HUDEP-2 (cell line): ENCODE data around the gene HOXA9.

Source experiments
- DNase-seq, 76 experiments: peaks; one replicate each; lab custom pipeline; 2025; ENCODE audit not compliant: unreplicated experiment in 76 of 76; lab: John Stamatoyannopoulos, UW

Gene HOXA9

DNA sequence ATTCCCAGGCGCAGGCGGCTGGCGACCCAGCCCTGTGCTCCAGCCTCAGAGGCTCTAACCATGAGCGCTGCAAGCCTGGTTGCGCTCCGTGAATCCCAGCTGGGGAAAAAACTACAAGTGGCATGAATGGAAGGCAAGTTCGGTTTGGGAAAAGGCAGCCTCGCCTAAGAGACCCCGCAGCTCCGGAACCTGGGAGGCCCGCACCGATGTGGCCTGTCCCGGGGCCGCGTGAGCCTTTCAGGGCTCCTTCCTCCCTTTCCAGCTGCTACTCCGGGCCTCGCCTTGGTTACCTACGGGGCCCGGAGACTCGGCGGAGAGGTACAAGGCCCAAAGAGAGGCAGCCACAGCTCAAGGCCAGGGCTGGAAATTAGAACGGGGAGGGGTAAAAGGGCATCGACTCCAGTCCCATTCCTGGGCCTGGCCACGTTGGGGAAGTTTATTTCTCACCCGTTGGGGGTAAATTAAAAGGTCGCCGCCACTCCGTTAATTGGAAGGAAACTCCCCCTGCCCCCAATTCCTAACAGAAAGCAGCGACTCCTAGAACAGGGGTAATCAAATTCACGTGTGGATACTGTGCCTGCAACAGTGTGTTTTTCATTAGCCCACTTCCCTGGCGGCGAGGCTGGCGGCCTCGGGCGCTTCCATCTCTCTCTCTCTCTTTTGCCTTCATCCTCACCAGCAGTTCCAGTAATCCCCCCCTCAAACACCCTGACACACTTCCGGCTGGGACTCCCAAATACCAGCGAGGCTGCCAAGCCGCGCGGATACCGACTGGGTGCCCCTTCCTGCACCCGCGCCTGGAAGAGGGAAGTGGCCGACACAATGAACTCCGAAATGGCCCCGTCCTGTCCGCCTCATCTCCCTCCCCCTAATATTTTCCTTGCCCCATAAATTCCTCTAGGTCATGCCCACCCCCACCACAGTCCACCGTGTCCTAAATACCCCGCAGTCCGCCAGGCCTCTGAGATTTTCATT is 1.5 kb upstream of the HOXA9 start:
- DNase-seq: no peak

DNA sequence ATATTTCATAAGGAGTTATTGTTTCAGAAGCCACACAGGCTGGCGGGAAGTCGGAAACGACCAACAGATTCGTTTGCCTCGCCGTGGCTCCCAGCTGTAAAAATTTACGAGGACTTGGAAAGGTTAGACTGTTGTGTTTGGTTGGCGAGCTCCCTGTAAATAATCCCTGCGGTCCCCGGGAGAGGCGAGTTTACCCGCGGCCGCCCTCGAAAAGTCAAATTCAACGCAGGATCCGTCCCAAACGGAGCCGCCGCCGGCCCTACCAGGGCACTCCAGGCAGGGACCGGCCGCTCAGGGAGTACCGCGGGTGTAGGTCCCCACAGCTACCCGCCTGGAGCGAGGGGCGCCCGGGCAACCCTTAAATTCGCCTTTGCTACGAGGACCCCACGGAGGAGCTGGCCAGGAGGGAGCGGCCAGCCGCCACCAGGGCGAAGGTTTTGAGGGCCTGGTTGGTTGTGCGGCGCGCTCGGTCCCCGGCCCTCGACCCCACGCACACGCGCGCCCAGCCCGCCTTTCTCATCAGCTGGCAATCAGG is 726 bp upstream of the HOXA9 start:
- DNase-seq: no peak

DNA sequence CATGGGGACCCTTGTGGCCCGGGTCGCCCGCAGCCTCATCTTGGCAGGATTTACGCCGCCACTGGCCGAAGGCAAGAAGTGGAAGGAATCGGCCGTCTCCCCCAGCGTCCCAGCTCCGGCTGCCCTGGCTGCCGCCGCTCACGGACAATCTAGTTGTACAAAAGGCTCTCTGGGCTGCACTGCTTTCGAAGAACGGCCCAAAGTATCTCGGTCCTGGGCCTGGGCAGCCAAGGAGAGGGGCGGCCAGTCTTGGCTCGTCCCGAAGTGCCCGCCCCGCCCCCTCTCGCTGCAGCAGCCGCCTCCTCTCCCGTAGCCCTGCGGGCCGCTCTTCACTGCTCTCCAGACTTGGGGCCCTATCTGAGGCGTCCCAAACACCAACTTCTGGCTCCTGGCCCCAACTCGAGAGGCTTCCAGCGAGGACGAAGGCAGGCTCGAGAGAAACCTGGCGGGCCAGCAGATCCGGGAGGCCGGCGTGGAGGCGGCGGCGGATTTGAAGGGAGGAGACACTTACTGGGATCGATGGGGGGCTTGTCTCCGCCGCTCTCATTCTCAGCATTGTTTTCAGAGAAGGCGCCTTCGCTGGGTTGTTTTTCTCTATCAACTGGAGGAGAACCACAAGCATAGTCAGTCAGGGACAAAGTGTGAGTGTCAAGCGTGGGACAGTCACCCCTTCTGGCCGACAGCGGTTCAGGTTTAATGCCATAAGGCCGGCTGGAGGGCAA is 809 bp downstream of the HOXA9 start:
- DNase-seq: peak in 1 of 76 experiments; percentile 16

DNA sequence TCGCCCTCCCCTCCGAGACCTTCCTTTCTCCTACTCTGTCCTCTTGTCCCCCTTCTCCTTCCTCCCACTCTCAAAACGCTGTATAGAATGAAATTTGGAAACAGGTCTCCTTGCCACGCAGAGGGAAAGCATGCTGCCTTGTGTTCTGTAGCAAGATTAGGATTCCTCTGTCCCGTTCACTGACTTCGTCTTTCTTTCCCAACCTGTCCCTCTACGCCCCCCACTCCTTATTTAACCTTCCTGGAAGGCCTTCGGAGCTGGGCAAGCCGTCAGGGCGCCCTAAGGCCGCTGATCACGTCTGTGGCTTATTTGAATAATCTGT is 1.3 kb downstream of the HOXA9 start:
- DNase-seq: no peak

DNA sequence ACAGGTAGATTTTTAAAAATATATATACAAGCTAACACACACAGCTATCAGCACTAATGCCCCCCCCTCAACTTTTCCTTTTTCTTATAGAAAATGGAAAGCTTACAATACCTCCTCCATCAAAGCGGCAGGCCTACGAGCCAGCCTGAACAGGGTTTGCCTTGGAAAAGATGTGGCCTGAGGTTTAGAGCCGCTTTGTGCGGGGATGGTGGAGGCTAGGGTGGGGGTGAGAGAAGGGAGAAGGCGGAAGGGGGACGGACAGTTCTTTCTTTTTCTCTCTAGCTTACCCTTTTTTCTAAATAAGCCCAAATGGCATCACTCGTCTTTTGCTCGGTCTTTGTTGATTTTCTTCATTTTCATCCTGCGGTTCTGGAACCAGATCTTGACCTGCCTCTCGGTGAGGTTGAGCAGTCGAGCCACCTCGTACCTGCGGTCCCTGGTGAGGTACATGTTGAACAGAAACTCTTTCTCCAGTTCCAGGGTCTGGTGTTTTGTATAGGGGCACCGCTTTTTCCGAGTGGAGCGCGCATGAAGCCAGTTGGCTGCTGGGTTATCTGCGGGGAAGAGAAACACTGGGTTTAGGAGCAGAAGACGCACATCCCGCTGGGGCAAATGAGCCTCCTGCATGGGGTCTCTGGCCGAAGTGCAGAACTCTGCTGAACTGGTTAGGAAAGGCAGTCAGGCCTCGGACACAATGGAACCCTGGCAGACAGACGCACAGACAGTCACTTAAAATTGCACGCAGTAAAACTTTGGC is 1.9 kb downstream of the HOXA9 start:
- DNase-seq: no peak

DNA sequence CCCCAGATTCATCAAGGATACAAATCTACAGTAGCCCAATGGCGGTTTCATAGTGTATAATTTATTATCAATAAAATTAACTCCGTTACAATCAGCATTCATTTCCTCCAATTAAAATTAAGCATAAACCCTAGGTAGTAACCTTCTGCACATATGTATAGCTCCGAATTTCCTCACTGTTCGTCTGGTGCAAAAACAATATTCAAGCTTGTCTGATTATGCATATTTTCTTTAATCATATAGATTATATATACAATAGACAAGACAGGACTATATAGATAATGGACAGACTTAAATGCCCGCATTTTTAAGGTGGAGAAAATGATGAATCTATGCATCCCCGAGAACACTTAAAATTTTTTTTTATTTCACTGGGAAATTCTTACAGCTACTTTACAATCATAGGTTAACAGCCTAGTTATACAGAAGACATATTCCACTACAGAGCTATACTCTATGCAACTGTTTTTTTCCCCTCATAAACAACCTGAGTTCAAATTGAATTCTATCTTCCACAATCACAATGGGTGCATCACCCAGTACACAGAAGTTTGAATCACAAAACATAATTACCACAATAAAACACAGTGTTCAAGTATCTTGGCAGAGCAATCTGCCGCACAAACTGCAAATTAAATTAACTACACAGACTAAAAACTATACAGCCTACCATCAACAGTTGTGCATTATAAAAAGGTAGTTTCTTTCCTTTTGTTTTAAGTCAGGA is 2.6 kb downstream of the HOXA9 start:
- DNase-seq: no peak

DNA sequence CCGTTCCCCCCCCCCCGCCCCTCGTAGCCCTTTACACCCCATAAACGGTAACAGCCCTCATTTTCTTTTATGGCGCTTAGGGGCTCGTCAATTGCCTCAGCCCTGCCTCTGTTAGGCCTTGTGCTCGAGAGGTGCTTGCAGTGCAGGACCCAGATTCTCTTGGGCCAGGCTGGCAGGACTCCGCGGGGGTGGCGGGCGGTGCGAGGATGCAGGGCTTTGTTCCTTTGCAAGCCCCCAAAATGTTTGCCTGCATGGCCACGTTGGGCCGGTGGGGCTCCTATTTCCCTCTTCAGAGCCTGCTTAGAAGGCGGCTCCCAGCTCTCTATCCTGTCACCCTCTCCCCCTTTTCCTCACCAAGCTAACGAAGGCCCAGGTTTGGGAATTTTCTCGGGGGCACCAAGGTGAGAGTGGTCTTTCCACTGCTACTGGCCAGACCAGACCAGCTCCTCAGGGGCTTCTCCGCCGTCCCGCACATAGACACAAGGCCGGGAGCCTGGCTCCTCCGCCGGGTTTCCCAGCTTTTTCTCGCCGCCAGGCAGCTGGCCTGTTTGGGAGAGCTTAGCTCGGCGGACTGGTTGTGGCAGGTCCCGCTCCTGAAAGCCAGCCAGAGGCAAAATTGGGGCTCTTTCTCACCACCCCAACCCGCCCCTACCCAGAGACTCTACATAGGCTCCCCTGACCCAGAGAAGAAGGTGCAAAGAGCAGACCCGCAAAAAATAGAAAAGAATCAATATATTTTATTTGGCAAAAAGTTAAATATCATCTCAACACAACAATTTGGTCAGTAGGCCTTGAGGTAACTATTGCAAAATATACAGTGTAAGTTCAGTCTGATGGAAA is 3.4 kb downstream of the HOXA9 start:
- no peak for DNase-seq

DNA sequence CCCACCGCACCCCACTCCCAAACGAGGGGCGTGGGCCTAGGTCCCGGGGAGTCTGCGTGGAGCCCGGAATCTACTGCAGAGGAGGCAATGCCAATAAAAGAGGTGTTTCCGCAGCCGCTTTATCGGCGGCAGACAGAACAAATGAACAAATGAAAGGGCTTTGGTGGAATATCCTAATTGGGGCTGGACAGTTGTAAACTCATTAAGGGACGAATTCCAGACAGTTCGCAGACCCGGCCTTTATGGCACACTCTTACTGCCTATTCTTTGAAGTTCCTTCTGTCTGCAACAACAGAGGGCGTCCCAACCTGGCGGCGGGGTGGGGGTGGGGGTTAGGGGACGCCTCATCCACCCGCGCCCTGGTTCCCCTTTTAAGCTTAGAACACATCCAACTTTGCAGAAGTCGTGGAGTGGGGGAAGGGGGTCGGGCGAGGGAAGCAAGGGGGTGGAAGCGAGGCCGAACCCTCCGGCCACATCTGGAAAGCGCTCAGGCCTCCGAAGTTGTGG is 4.1 kb downstream of the HOXA9 start:
- DNase-seq: no peak

DNA sequence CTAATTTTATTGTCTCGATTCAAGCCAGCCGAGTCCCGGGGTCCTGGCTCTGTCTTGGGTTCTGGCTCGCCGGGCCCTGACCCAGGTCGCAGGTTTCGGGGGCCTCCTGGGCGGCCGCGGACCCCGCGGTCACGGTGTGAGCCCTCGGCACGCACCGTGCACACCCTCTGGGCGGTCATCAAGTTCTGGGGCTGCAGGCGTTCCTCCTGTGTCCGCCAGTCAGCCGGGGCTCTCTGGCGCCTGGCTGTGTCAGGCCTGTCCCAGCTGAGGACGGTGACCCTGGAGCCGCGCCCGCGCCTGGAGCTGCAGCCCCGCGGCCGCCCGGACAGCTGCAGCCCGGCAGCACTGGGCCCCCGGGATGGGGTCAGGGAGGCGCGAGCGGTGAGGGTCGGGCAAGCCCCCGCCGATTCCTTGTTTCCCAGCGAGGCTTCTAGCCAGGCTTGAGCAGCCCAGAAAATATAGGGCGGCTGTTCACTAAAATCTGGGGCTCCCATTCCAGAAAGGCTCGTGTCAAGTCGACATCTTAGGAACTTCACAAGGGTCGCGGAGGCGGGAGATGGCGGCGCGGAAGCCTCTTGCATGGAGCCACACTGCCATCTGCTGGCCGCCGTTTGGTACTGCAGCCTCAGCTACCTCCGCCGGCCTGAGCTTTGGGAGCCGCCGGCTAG is 4.7 kb downstream of the HOXA9 start:
- peak in 66 of 76 experiments; percentile 10 to 84 (median 57) for DNase-seq

DNA sequence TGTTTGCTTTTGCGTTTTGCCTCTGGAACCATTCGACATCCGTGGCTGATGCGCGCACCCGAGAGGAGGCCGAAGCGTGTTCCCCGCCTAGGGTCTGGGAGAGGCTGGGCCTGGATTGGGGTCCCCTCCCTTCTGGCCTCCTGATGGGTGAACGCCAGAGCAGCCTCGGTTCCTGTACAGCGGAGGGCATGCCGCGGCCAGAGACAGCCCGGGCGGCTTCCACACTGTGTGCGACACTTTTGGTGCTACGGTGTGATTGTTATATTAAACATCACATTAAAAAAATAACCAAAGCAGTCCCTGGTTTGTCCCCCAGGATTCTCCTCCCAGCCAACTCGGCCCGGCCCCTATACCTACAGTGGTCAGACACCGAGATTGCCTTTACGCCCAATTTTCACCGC is 5.2 kb downstream of the HOXA9 start:
- DNase-seq: no peak

DNA sequence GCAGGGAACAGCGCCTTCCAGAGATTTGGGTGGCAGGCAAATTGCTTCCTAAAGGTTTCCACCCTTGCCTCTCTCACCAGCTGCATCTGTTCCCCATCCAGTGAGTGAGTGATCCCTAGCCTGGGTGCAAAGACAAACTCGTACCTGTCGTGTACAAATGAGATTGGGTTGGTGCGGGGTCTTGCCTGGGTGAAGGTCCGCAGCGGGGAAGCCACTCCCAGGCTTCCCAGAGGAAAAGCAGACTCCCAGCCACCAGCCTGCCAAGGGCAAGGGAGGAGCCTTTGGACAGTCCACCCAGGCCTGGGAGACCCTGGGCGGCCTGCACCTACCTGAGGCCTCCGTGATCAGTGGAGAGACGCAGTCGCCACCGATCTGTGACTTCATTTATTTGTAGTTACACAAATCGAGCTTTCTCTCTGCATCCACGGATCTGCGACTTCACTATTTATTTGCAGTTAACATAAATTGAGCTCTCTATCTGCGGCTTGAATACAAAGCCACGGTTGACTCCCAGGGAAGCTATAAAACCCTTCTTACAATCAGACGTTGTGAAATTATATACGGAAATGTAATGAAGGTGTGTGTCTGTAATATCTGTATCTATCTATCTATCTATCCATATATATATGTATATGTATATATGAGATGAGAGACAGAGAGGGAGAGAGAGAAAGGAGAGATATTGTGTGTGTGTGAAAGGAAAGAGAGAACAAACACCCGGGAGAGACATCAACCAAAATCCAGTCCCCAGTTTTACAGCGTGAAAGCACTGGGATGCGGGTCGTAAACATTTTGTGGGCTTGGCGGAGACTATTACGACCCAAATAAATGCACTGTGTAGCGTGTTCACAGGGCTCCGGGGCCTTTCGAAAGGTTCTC is 5.8 kb downstream of the HOXA9 start:
- no peak for DNase-seq

DNA sequence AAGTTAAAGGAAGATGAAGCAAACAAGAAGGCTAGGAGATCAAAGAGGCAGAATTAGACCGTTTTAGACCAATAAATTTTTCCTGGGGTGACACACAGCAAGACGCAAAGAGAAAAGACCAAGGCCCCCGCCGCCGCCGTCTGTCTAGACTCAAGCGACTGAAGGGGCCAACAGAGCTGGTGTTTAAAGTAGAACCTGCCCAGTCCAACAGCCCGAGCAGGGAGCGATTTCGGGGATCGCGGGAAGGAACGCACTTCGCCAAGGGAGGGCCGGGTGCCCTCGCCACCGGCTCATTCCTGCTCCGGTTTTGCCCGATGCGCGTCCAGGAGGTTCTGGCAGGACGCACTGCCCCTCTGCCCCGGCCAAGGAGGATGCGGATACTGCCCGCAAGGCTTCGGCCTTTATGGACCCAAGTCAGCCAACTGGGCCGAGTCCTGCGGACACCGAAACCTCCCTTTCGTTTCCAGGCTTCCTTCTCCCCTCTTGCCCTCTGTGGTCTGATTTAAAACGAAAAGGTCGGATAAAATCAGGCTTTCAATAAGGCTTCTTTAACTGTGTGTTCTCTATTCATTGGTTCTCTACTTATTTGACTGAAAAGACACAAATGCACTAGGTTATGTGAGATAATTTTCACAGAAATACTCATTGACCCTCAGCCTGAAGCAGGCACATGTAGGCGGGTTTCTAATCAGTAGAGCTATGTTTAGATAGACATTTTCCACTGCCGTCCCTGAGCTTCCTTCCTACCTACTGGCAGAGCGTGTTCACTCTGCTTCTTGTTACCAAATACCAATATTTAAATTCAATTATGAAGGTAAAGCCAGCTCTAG is 6.7 kb downstream of the HOXA9 start:
- DNase-seq: no peak

DNA sequence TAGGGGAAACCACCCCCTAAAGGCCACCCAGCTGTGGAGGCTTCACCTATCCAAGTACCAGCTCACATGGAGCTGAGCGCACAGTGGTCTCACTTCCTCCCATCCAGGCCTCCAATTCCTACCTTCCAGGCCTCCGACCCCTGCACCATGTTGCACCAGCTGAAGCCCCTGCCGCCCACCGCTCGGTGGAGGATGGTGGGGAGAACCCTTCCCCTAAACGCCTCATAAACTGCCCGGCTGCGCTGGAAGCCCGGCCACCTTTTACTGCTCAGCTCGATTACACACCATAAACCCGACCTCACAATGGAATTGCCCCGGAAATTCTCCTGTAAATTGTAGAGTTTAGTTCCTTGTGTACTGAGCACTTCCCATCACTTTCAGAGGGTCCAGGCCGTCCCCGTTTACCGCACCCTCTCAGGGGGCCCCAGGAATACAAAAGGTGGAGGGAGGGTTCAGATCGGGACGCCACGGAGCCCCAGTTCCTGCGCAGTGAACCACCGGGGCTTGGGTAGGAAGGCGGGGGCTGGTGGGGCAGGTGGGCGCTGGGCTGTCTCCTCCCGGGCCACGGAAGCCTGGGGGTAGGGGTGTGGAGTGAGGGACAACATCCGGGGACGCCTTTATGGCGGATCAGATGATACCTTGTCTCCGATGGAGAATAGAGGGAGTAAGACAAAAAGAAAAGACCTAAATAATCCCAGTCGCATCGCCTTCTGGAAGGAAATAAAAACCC is 7.5 kb downstream of the HOXA9 start:
- DNase-seq: no peak

DNA sequence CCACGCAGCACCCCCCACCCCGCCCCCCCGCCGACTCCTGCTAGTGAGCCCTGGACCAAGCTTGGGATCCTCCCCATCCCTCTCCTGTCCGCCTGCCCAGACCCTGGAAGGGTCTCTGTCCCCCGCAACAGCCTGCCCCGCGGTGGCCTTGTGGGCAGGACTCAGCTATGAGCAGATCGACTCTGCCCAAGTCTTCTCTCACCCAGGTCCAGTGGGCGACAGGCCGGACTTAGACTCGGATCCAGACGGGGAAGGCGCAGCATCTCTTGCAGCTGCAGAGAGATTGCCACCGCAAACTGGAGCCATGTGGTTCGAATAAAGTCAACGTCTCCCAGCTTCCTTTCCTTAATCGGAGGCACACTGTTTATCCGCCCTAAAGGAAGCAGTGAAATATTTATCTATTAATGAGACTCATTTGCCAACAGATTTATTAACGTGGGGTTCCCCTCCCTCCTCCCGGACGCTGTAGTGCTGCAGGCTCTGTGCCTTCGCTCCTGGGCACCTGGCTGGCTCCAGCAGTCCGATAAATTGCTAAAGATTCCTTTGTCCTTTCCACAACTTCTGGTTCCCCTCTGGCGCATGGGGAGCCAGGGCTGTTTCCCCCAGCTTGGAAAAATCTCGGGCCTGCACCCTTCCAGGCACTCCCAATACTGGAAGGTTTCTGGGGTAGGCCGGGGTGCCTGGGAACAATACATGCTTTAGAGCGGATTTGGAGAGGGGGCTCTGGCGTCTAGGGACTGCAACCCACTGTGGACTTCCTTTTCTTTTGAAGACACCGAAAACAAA is 8.2 kb downstream of the HOXA9 start:
- no peak for DNase-seq

DNA sequence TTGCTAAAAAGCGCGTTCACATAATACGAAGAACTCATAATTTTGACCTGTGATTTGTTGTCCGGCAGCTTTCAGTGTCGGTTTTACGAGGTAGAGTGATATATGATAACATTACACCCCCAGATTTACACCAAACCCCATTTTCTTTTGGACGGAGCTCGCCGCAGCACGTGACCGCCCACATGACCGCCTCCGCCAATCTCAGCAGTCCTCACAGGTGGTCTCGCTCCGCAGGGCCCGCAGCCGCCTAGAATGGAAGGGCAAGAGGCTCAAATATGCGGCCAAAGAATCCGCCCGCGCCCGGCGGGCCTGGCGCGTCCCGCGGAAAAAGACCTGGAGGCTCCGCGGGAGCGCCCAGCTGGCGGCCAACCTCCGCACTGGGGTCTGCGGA is 8.8 kb downstream of the HOXA9 start, which contains the start of gene HOXA7:
Gene HOXA7 (minus strand): TSS at position 168 of the 391 bp plus-strand sequence. CDS start 130 bp downstream, at position 38.
- DNase-seq: no peak
